NOMO-1 treated with dmso at 0.1 percent for 144 hours (cell line): ENCODE measurements around the gene VPS13D.

Experiments
- DNase-seq: peaks from one replicate; lab custom pipeline; 2025; ENCODE audit not compliant: unreplicated experiment; lab: John Stamatoyannopoulos, UW

The VPS13D gene

DNA sequence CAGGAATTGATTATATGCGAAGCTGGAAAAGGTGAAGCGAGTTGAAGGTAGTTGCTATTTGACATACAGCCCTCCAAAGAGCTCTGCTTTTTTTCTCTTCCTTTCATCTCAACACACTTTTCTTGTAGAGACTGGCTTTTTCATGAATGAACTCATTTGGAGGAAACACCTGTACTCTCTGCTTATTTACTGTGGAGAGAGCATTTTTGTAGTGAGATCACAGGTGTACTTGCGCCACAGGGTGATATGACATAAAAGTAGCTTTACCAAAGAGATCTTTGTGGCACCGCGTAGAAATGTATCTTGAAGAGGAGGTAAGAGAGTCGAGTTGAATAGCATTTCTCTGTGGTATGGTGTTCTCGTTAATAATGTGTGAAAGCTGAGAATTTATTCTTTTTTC, 187.6 kb downstream of the VPS13D start:
- DNase-seq = no peak

DNA sequence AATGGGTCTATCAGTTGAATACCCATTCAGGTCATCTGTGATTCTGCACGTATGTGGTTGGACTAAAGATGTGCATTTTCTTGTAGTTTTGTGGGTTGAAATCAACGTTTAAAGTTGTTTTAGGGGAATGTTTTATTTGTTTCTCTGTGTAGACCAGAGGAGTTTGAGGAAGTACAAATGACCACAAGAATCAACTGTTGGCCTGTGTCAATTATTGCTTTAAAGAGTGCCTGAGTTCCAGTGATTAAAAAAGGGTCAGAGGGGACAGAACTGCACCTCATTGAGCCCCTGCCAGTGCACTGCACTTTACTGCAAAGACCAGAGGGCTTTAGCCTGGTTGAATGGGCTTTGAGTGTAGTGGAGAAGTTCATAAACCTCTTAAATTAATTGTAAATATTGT, 190.3 kb downstream of the VPS13D start:
- peak; percentile 21 for DNase-seq

DNA sequence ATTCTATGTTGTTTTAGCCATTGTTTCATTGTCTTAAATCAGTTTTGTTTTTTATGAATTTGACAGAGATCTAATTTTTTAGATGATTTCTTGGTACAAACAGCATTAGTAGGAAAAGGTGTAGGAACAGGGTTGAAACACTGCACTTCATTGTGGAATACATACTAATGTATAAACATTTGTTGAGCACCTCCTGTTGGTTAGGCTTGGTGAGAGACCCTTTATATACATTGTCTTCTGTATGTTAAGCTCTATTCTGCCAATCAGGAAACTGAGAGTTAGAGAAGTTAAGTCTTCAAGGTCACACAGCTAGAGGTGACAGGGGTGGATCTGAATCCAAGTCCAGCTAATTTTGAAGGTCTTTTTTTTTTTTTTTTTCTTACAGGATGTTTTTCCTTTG, 192.7 kb downstream of the VPS13D start:
- no peak for DNase-seq

DNA sequence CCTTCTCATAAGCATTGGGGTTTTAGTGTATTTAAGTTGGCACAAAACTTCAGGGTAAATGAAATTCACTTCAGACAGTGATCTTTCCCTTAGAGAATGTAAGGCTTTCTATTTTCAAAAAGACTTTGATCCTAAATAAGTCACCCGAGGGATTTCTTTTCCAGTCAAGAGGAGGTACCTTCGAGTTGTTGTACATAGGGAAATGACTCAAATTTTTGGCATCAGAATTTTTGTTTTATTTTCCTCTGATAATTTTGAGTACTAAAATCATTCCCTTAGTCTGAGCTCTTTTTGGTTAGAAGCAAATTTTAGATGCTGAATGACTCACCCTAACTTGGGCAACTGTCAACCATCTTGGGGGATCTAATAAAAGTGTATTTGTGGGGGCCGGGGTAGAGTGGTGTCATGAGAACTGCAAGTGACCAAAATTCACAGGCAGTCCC, 194.3 kb downstream of the VPS13D start:
- DNase-seq = no peak

DNA sequence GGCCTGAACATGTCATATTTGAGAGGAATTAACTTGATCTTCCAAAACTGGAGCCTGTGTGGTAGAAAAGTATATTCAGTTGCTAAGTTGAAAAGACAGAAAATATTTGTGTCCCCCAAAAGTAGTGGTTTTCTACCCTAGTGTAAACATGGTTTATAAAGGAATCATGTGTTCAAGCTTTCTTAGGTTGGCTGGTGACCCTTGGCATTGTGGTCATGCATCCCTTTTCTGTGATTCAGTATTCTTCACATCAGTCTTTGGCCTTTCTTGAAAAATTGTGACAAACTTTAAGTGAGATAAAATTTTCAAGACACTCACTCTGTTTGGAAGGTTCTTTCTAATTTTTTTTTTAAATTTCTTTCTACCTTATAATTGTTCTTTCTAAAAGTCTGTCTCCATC, 195.0 kb downstream of the VPS13D start:
- no peak for DNase-seq

DNA sequence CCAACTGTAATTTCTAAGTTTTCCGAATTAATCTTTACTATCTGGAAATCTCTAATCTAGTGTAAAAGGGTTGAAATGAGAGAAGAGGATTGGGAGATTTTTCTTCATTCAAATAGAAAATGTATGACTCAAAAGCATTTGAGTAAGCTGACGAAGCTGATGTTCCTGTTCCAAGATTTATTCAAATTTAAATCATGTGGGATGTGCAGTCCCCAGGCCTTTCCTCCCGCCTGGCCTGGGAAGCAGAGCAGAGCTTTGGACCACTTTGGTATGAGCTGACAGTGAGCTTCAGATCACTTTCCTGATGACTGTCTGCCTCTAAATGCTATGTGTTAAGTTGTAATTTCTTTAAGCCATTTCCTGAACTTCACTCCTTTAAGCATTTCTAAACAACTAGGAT, 196.2 kb downstream of the VPS13D start:
- no peak for DNase-seq

DNA sequence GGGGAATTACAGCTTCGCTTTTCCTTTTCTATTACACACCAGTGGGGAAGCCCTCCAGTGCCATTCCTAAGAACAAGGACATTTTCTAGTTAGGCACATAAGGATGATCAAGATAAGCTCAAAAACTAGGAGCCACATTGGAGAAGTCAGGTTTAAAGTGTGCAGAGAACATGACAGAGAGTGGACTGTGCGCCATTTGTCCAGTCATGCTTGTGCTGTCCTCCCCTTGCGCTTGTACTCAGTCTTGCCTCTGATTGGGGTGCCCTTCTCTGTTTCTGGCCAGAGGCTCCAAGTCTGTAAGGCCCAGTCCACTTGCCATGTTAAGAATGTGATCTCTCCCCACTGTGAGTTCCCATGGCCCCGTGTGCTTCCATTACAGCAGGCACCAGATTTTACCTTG, 198.5 kb downstream of the VPS13D start:
- no peak for DNase-seq

DNA sequence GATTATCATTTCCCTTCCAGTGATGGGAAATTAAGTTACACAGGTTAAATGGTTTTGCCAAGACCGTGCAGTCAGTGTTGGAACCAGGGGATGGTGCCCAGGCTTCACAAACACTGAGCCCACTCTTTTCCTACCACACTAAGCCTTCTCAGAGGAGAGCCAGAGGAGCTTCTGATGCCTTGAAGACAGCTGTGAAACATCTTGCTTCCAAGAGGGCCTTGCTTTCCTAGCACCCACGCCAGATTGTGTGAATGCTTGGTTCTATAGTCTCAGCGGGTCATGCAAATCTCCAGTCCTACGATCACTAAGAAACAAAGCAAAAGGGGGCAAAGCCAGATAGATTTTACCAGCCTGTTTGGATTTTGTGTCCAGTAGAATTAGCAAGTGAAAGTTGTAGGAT, 200.7 kb downstream of the VPS13D start:
- DNase-seq = no peak

DNA sequence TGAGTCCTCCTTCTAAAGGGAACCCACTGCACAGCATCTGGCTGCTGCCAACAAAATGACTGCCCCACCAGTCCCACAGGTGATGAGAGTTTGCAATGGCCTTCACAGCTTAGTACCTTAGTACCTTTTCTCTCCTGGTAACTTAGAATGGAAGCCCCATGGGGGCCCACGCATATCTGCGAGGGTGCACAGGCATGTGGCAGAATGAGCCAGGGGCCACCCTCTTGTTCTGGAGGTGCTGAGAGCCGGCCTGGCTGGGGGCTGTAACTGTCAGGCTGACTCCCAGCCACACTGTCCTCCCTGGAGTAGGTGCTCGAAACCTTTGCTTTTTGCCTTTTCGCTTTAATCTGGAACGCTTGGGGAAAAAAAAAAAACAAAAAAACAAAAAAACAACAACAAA, 203.1 kb downstream of the VPS13D start:
- no peak for DNase-seq

DNA sequence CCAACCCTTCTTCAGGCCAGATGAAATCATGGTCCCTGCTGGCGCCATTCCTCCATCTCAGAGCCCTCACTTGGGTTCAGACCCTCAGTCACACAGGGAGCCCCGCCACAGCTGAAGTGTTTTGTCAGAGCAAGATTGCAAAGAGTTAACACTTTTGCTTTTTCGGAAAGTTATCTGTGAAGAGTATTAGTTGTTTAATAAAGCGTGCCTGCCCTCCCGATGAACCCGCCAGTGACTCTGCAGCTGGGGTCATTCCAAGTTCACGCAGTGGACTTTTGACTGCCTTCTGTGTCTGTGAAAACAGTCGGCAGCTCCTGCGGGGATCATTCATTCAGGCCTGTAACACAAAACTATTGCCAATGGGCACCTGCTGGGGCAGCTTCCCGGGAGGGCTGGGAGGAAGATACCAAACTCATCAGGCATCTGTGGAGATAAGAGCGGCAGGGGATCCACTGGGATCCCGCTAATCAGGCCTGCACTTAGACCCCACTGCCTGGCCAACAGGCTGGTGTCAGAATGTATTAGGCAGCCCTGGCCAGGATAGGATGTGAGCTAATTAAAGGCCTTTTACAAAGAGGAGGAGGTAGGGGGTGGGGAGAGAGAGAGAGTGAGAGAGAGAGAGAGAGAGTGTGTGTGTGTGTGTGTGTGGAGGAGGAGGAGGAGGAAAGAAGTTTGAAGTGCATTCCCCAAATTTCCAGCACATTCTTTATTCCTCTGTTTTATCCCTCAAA, 203.7 kb downstream of the VPS13D start:
- no peak for DNase-seq

DNA sequence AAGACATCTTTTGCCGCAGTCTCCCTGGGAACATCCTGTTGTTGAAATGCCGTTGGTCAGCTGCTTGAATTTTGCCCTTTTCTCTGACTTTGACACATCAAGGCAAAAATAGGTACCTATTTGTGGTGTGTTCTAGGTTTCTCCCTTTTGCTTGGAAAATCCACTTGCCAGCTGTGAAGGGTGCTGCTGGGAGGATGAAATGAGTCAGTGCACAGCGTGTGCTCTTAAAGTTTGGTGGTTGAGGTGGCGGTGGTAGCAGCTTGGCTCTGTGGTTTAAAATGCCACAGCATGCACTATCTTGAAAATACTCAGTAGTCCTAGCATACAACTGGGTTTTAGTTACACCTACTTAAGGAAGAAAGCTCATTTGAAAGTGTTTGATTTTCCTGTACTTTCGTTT, 204.3 kb downstream of the VPS13D start:
- no peak for DNase-seq

DNA sequence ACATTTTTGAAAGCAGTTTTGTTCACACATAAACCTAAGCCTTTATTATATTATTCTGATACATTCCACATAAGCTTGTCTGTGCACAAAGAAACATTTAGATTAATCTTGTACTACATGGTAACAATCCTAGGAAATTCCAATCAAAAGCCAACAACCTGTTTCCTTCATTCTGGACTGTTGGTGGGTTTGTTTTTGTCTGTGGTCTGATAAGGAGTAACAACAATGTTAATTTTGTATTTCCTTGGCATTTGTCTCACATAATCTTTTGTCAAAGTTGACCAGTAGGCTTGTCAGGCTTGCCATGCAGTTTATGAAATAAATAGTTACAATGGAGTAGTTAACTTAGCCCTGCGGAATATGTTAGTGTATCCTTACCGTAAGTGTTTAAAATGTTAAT, 204.9 kb downstream of the VPS13D start:
- DNase-seq = no peak

DNA sequence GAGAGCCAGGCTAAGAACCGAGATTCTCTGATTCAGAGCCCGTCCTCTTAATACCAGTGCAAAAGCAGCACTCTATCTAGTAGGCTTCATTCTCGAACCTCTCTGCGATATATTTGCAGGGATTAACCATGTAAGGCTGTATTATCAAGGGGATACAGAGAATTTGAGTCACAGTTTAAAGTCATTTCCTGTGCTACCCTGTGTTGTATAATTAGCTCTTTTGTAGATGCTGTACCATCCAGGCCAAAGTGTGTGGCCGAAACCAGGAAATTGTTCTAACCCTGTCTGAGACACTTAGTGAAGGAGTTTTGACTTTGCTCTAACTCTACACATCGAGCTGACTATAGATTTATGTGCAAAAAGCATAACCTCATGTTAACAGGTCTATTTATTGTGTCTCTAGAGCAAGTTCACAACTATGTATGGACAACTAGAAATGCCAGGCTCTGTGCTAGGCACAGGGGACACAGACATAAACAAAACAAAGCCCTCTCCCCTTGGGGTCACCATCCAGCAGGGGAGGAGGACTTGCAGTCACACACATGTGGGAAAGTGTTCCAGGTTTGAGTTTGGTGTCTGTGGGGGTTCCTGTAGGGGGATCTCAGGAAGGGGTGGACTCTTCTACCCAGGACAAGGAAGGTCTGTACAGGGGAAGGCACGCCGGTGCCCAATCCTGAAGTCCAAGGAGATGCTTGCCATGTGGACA, 206.0 kb downstream of the VPS13D start:
- DNase-seq = no peak

DNA sequence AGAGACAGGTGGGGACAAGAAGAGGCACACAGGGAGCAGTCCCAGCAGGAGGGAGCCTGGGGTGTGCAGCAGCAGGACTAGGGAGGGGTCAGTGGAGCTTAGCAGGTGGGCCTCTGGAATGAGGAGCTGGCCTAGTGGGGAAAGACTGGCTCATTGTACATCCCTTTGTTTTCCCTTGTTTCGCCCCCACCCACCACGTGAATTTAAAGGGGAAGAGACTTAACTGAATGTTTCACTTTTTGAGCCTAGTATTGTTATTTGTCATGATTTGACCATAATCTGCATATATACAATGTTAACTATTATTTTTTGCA, 206.5 kb downstream of the VPS13D start:
- no peak for DNase-seq

DNA sequence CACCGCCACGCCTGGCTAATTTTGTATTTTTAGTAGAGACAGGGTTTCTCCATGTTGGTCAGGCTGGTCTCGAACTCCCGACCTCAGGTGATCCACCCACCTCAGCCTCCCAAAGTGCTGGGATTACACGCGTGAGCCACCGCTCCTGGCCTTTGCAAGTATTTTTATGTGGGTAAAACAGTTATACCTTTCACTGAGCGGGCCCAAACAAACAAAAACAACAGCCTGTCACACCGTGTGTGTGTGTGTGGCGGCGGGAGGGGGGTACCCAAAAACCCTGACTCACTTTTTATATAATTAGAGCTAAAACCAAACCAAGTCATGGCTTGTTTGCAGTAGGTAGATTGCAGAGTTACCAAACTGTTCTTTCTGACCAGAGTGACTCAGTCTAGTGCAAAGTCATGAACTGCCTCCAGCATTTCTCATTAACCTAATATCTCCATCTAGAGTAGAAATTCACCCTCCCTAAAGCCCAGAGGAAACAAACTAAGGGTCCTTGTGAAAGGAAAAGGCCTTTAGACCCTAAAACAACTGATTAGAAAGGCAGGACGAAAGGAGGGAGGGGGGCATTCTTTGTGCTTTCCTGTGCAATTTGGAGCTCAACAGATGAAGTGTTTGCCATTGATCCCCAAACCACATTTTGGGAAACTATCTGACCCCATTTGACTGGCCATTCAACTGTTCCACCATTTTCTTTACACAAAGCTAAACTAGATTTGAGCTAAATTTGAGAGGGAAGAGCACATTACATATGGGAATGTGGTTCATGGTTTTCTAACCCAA, 207.2 kb downstream of the VPS13D start:
- DNase-seq = no peak

DNA sequence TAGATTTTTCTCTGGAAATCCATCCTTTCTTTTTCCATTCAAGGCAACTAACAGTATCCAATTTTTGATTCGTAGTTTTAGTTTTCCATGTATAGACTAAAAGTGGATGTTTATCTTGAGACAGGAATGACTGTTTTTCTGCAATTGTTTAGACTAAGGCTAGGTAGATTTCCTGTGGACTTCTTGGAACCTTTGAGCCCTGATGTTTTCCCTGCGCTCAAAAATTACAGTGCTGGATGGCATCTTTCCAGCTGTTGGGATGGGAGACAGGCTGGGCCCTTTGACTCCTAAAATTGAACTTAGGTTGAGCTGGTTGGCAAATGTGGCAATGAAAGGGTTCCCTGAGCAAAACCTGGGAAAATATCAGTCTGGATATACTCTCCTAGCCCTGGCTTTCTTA, 207.8 kb downstream of the VPS13D start:
- DNase-seq = no peak

DNA sequence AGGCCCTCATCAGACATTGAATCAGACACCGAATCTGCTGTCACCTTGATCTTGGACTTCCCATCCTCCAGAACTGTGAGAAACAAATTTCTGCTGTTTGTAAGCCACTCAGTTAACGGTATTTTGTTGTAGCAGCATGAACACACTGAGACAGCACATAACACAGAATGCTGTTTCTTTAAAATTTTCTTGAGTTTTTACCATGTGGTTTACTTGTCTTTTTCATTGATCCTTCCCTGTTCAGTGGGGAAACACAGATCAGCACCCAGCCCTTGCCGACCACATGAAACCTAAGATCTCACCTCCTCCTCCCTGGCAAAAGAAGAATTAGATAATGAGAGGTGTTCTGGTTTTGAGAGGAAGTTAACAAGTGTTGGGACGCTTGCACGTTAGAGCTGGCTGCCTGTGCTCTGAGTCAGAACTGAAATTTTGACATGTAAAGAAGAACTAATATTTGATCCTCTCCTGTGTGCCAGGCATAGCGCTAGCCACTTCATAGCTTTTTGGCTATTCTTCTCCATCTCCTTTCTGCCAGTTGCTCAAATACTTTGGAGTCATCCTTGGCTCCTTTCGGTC, 208.6 kb downstream of the VPS13D start:
- no peak for DNase-seq

DNA sequence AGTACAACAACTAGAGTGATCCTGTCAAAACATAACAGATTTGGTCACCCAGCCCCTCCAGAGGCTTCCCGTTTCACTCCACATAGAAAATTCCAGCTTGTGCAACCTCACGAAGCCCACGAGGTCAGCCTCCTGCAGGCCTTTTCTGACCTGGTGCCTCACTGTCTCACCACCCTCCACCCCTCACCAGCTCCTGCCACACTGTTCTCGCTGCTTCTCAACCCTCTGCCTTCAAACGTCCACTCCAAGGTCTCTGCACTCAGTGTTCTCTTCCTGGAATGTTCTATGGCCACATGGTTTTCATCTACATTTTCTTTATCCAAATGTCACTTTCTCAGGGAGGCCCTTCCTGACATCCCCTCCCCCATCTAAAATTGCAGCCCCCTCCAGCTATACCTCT, 209.2 kb downstream of the VPS13D start:
- no peak for DNase-seq

DNA sequence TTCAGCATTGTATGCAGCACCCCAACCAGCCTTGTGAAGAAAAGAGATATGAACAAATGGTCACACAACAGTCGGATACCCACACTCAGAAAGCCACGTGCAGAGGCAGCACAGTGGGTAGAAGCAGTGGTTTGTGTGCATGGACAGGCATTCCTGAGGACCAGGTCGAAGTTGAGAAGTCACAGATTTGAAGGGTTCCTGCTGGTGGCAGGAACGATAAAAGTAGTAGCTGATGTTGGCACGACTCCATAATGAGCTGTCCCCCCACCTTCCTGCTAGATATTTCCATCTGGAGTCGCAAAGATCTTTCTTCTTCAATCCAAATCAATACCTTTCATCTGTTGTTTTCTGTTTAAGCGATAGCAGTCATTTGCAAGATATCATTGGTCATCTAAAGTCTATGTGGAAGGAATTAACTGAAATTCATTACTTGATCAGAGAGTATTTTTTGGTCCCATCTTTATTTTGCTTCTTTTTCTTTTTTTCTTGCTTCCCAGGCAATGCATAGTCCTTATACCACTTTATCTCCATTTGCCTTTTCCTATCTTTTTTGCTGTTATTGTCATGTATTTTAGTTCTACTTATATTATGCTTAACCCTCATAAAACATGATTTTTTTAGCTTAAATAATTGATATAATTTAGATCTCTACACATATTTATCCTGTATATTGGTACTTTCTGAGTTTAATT, 211.7 kb downstream of the VPS13D start:
- DNase-seq = no peak

DNA sequence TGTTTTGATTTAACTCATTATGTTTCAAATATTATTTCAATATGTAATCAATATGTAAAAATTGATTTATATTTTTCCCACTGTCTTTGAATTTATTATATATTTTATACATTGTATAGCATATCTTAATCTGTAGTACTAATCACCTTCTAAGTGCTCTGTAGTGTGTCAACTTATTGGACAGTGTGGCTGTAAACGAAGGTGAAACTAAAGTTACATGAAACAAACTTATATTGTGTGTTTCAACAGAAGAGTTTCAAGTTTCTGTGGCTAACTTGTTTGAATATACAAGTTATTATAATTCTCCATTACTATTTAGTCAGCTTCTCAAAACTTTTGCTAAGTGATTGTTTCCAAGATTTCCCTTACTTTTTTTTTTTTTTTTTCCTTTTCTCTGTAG, 212.4 kb downstream of the VPS13D start:
- DNase-seq = no peak

DNA sequence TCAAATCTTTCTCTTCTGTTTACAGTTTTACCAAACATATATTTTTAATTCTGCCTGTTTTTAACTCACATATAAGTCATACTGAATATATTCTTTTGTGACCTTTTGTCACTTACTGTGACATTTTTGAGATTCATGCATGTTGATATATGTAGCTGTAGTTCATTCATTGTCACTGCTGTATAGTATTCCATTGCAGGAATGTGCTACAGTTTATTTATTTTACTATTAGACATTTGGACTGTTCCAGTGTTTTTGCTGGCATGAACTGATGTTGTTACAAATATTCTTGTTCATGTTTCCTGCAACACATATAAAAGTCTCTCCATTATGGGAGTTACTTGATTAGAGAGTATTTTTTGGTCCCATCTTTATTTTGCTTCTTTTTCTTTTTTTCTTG, 213.3 kb downstream of the VPS13D start:
- DNase-seq = no peak
